GM19193 (cell line): Measurements from ENCODE around the gene UBE2C.

ENCODE experiments used
- POLR2A ChIP-seq: IDR thresholded peaks from 4 replicates; pipeline ENCODE4 v1.6.1; 2011; ENCODE audit not compliant: insufficient read depth, insufficient read length; ENCODE audit errors: extremely low read depth

The UBE2C gene

GRCh38 chr20:45860560-45861220 is 48.2 kb downstream of the UBE2C start:
- TF ChIP-seq POLR2A, result no peak

- no peak for TF ChIP-seq POLR2A
Measured at GRCh38 chr20:45861221-45862075, 49.0 kb downstream of the UBE2C start.

GRCh38 chr20:45863543-45864470 is 51.4 kb downstream of the UBE2C start:
- TF ChIP-seq POLR2A, result no peak

- TF ChIP-seq POLR2A, result no peak
Measured at GRCh38 chr20:45866454-45866853, 54.0 kb downstream of the UBE2C start.
